NCI-H2107 treated with DMSO at 0.1 percent for 48 hours (cell line): Measurements from ENCODE around the gene HS2ST1.
"Not testable (repeated sequence)": the region's sequence is repeated elsewhere in the genome, so short reads cannot be mapped to it uniquely, and the experiment has no call there.

Experiments used
- DNase-seq: peaks from one replicate; lab custom pipeline; 2025; ENCODE audit not compliant: unreplicated experiment; lab: John Stamatoyannopoulos, UW

HS2ST1 gene

GRCh38 chr1:87056974-87057373, 142.5 kb downstream of the HS2ST1 start:
- DNase-seq, result no peak

GRCh38 chr1:87058343-87058649, 143.9 kb downstream of the HS2ST1 start:
- no peak for DNase-seq

GRCh38 chr1:87061742-87062156, 147.3 kb downstream of the HS2ST1 start:
- no peak for DNase-seq

GRCh38 chr1:87062687-87063086, 148.3 kb downstream of the HS2ST1 start:
- DNase-seq, result no peak

GRCh38 chr1:87064309-87064708, 149.9 kb downstream of the HS2ST1 start:
- DNase-seq, result no peak

GRCh38 chr1:87064986-87065385, 150.6 kb downstream of the HS2ST1 start:
- no peak for DNase-seq

- not testable (repeated sequence) for DNase-seq
These were observed 152.3 kb downstream of the HS2ST1 start for GRCh38 chr1:87066708-87067107.

- no peak for DNase-seq
These were observed 158.0 kb downstream of the HS2ST1 start for GRCh38 chr1:87072411-87072810.

- no peak for DNase-seq
These were observed 158.5 kb downstream of the HS2ST1 start for GRCh38 chr1:87072904-87073303.

GRCh38 chr1:87074001-87074795, 159.8 kb downstream of the HS2ST1 start:
- DNase-seq, result no peak

GRCh38 chr1:87077959-87078639, 163.7 kb downstream of the HS2ST1 start:
- no peak for DNase-seq

- peak; percentile 61 for DNase-seq
These were observed 169.9 kb downstream of the HS2ST1 start for GRCh38 chr1:87084244-87084836.

- DNase-seq, result no peak
These were observed 171.7 kb downstream of the HS2ST1 start for GRCh38 chr1:87086120-87086519.

- DNase-seq, result no peak
These were observed 174.8 kb downstream of the HS2ST1 start for GRCh38 chr1:87089070-87089736.

- DNase-seq, result no peak
These were observed 175.4 kb downstream of the HS2ST1 start for GRCh38 chr1:87089823-87090222.

- no peak for DNase-seq
These were observed 177.0 kb downstream of the HS2ST1 start for GRCh38 chr1:87091425-87091824.

- no peak for DNase-seq
These were observed 178.4 kb downstream of the HS2ST1 start for GRCh38 chr1:87092846-87093245.

GRCh38 chr1:87093286-87093685, 178.9 kb downstream of the HS2ST1 start:
- DNase-seq, result no peak

- DNase-seq, result no peak
These were observed 179.8 kb downstream of the HS2ST1 start for GRCh38 chr1:87094238-87094637.

- DNase-seq, result no peak
These were observed 185.8 kb downstream of the HS2ST1 start for GRCh38 chr1:87100271-87100670.

- peak; percentile 88 for DNase-seq
These were observed 188.6 kb downstream of the HS2ST1 start for GRCh38 chr1:87103074-87103473.

- DNase-seq, result no peak
These were observed 189.7 kb downstream of the HS2ST1 start for GRCh38 chr1:87104140-87104539.
